Epidermal melanocyte (primary cell): Measurements from ENCODE around the gene CDK19.

Experiments
- DNase-seq: peaks from one replicate; pipeline ENCODE4 v3.0.0; 2011; ENCODE audit warnings: low spot score; ENCODE audit not compliant: insufficient read length

Gene CDK19

GRCh38 chr6:110703010-110703905, 112.0 kb downstream of the CDK19 start:
- DNase-seq: no peak

- no peak for DNase-seq
Measured at GRCh38 chr6:110699780-110700179, 115.5 kb downstream of the CDK19 start.

GRCh38 chr6:110693994-110694393, 121.3 kb downstream of the CDK19 start:
- DNase-seq: no peak

GRCh38 chr6:110693296-110693695, 122.0 kb downstream of the CDK19 start:
- no peak for DNase-seq

GRCh38 chr6:110690916-110691315, 124.4 kb downstream of the CDK19 start:
- no peak for DNase-seq

GRCh38 chr6:110690106-110690654, 125.1 kb downstream of the CDK19 start:
- no peak for DNase-seq

- no peak for DNase-seq
Measured at GRCh38 chr6:110689275-110689935, 125.9 kb downstream of the CDK19 start.

- no peak for DNase-seq
Measured at GRCh38 chr6:110688661-110689268, 126.5 kb downstream of the CDK19 start.

- DNase-seq: no peak
Measured at GRCh38 chr6:110687326-110687725, 127.9 kb downstream of the CDK19 start.

- DNase-seq: no peak
Measured at GRCh38 chr6:110683241-110683640, 132.0 kb downstream of the CDK19 start.

- peak; percentile 48 for DNase-seq
Measured at GRCh38 chr6:110682460-110682853, 132.8 kb downstream of the CDK19 start.

GRCh38 chr6:110681543-110682459, 133.5 kb downstream of the CDK19 start:
- DNase-seq: no peak

- no peak for DNase-seq
Measured at GRCh38 chr6:110676396-110676795, 138.9 kb downstream of the CDK19 start.

- no peak for DNase-seq
Measured at GRCh38 chr6:110674096-110674495, 141.2 kb downstream of the CDK19 start.

GRCh38 chr6:110672122-110672521, 143.1 kb downstream of the CDK19 start:
- no peak for DNase-seq

- no peak for DNase-seq
Measured at GRCh38 chr6:110671447-110671846, 143.8 kb downstream of the CDK19 start.

GRCh38 chr6:110665600-110665999, 149.7 kb downstream of the CDK19 start:
- DNase-seq: no peak

- no peak for DNase-seq
Measured at GRCh38 chr6:110664933-110665332, 150.3 kb downstream of the CDK19 start.

- DNase-seq: no peak
Measured at GRCh38 chr6:110662490-110663211, 152.6 kb downstream of the CDK19 start.

GRCh38 chr6:110661414-110661813, 153.9 kb downstream of the CDK19 start:
- DNase-seq: no peak
